Measurements from ENCODE around the gene IL12A. TPM values are rescaled to one million over a fixed set of nuclear protein-coding genes. Genes with fewer than 3 reads are reported as not detected.
A peak's percentile ranks its signal among the peaks of the same experiment; 100 is the strongest.

Gene IL12A
- total and polyA plus RNA-seq, 10 of the 15 experiments (the other 5 are each of a cell fraction or from before 2014, with no cell fraction given) = 0.50 to 10.9 (median 3.5) TPM

GRCh38 chr3:159989973-159990846 lies 1.6 kb downstream of the IL12A start:
- ChIA-PET SMC1A (ENCODE audit: uncharacterized antibody, unreplicated experiment) (interaction anchor here (0.7 to 12.8 kb wide), 15 partner anchors 9 to 420 kb away, joined by 3 to 197 read pairs (median 3); no protein-coding TSS in a partner anchor), RAD21 (ENCODE audit: unreplicated experiment) (interaction anchor here (0.9 to 8.4 kb wide), 8 partner anchors 14 to 104 kb away, joined by 3 to 119 read pairs (median 4); no protein-coding TSS in a partner anchor), CTCF (interaction anchor here (0.8 to 12.6 kb wide), 18 partner anchors 13 to 427 kb away, joined by 3 to 288 read pairs (median 6); no protein-coding TSS in a partner anchor), POLR2A (interaction anchor here (0.5 to 1.5 kb wide), 2 partner anchors 43 to 100 kb away, joined by 3 to 4 read pairs; no protein-coding TSS in a partner anchor)
- Histone ChIP-seq H3K4me1 (ENCODE audit: control insufficient read depth, insufficient read depth, low read length) (peaks cover 17% of the 10 kb centered on the region), H4K20me1 (ENCODE audit: control insufficient read depth, insufficient read depth) (no peaks in the 10 kb centered on the region), H3K36me3 (ENCODE audit: control insufficient read depth in 2 of 2, insufficient read depth in 2 of 2, low read length in 1 of 2) (peaks cover 0 to 7% of the 10 kb centered on the region in 2 experiments; a peak in 3 of 4 replicates), H2AFZ (ENCODE audit: control insufficient read depth, low read depth, low read length) (no peak overlapping the region), H3K4me2 (ENCODE audit: control insufficient read depth, insufficient read depth) (peak overlapping the region; percentile 88), H3K4me3 (peak overlapping the region; percentile 74), H3K9me3 (replicated peaks; ENCODE audit: control insufficient read depth, insufficient read depth, low read length) (no peaks in the 10 kb centered on the region; the same call in 2 of the 3 replicates), H3K9ac (ENCODE audit: control insufficient read depth, insufficient read depth, low read length) (peak overlapping the region; percentile 78), H3K27me3 (replicated peaks in 1 of 2; ENCODE audit: control insufficient read depth in 2 of 2, insufficient read depth in 2 of 2, low read length in 1 of 2) (no peaks in the 10 kb centered on the region), H3K79me2 (ENCODE audit: control insufficient read depth, insufficient read depth, low read length) (peaks cover 20% of the 10 kb centered on the region), H3K27ac (ENCODE audit: control insufficient read depth, insufficient read depth) (peak overlapping the region; percentile 75)
- intact Hi-C loops (cut with micrococcal nuclease; ENCODE audit: unreplicated experiment) (loop anchor here (2.0 to 5.0 kb wide), 3 partner anchors 67 to 103 kb away; no protein-coding TSS in a partner anchor), in situ Hi-C loops (cut with MboI) (no loop called here)
- TF ChIP-seq CTCF (IDR thresholded peaks at IDR 0.05 in 2 of 3, conservative IDR thresholded peaks at IDR 0.05 in 1 of 3; ENCODE audit: control insufficient read depth in 2 of 3, extremely low read depth in 1 of 3, insufficient read depth in 1 of 3, low read depth in 3 of 3, low read length in 3 of 3) (peak in 1 of 3 experiments; percentile 16; a peak in 1 of 6 replicates), PBX3 (IDR thresholded peaks at IDR 0.05; ENCODE audit: insufficient replicate concordance, low read depth, low read length) (no peak)
- peak; percentile 3; the same call in 1 of the 3 replicates for ATAC-seq
- DNase-seq (ENCODE audit: low read depth, low spot score) = no peak
- WGBS (ENCODE audit: insufficient coverage, insufficient replicate concordance, low lambda C conversion rate, missing lambda C conversion rate) = 86% methylated on average over 5 of the region's 5 CpGs
- no TSS peak for BruUV-seq (replicated peaks)
- FAIRE-seq = no peak
